Stimulated activated CD4-positive, alpha-beta T cell treated with anti-CD3 and anti-CD28 coated beads, TNF-alpha, amount 100 ng/mL, for 24 hours (primary cell): ENCODE measurements around the gene ARL14EP.

Source experiments
- DNase-seq, 3 experiments: peaks; one replicate each; pipeline ENCODE4 v3.0.0-alpha.2; 2020; ENCODE audit warnings: low read depth in 3 of 3

Gene ARL14EP

DNA sequence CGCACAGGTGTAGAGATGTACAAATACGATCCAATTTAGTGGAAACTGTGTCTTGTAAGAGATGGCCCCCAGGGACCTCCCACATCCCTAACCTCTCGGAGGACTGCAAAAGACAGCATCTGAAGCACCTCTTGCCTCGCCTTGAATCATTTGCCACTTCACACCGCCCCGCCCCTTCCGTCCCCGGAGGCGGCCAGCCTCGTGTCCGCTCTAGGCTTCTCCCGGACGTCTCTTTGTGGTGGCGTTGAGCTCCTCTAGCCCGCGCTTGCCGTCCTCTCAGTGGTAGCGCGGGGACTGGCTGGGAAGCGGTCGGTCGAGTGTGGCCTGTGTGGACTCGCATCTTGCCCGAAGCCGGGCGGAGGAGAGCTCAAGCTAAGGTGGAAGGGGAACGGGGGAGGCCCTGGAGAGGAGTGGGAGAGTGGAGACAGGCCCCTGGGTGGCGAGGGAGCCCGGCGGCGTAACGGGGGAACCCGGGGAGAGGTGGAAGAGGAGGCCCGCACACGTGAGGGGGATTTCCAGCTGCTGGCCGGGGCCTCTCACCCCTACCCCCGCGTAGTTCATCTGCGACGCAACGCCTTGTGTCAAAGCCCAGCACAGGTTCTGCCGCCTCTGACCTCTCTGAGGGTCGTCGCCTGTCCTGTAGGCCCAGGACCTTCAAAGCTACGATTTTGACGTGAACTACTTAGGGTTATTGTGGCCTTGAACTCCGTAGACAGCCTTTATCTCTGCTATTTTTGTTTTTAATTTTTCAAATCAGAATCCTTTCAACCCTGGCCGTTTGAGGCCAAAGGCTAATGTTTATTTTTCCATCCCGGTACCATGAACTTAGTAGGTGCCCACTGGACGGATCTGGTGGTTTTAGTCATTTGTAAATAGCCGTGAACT, at the start of gene ARL14EP:
TSS of gene ARL14EP (plus strand) at position 279 of the 885 bp plus-strand sequence. CDS start 7,845 bp downstream, outside the sequence.
- peak; percentile 81 to 91 (median 82) for DNase-seq

DNA sequence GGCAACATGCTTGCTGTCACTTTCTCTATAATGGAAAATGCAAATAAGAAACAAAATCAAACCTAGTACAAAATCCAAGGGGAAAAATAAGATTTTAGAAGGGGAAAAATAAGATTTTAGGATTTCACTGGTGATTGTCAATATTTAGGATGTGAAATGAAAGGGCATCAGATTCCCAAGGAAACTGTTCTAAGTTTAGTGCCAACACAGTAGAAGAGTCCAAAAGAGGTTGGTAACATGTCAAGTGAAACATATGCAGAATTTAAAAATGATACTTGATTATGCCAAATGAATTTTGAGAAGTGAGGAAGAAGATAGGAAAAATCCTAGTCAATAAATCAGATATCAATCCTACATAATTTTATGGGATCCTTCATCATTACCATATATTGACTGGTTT, 45.7 kb upstream of the ARL14EP start:
- no peak for DNase-seq

DNA sequence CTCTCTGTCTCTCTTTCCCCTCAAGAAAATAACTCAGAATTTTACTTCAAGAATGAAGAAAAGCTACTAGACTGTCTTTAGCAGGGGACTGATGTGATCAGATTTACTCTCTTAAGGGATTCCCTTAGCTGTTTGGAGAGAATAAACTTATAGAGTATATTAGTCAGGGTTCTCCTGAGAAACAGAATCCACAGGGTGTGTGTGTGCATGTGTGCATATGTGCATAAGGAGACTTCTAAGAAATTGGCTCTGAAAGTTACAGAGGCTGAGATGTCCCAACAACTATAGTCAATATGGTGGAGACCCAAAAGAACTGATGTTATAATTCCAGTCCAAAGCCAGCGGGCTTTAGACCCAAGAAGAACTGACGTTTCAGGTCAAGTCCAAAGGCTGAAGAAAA, 43.1 kb upstream of the ARL14EP start:
- DNase-seq, result no peak

DNA sequence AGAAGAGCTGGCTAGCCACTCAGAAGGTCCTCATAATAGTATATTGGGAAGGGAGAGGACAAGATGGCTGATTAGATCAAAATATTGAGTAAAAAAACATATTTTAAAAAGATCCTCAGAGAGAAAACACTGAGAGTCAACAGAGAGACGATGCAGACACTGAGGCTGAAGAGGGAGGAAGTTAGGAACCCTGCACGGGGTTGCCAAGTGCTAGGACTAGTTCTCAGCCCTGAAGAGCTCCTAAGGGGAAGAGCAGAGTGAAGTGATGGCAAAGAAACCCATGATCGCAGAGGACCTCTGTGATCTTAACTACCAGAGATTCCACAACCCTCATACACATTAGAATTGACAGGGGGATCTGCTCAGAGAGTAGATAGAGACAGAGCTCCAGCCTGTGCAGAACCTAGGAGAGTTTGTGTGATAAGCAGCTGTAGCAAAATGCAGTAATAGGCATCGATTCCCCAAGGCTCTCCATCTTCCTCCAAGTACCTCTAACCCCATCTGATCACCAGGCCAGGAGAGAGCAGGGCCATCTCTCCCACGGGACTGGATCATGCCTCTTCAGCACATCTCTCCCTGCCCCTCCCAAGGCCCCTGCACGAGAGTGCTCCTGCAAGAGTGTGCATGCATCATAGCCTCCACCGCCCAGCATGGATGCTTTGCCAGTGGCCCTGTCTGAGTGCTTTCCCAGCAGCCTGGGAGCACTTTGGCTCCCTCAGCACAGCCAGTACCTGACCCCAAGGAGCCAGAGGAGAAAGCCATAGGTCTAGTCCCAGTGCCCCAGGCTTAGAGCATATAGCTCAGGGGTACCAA, 41.2 kb upstream of the ARL14EP start:
- DNase-seq, result no peak

DNA sequence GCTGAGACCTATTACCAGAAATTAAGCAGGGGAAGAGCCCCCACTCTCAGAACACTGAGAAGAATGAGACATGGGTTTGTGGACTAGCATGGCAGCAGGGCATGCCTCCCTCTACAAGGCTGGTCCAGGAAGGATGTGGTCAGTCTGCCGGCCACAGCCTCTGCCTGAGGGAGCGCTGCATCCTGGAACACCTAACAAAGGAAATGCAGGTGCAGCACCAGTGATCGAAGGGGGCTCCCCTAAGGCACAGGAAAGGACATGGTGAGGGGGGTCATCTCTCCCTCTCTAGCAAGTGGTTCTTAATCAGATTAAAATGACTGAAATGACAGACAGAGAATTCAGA, 40.6 kb upstream of the ARL14EP start:
- no peak for DNase-seq

DNA sequence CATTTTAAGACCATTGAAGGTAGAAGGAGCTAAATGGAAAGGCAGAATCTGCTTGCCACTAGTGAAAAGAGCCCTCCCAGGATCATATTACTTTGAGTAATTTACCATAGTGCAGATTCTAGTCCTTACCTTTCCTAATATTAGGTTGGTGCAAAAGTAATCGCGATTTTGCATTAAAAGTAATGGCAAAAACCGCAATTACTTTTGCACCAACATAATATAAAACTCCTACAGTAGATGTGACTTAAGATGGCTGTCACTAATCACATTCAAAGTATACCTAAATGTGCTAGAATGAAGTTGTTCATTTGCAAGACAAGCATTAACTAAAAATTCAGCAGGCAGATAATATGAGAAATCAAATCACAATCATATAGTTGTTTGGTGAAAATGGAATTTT, 38.1 kb upstream of the ARL14EP start:
- DNase-seq, result no peak

DNA sequence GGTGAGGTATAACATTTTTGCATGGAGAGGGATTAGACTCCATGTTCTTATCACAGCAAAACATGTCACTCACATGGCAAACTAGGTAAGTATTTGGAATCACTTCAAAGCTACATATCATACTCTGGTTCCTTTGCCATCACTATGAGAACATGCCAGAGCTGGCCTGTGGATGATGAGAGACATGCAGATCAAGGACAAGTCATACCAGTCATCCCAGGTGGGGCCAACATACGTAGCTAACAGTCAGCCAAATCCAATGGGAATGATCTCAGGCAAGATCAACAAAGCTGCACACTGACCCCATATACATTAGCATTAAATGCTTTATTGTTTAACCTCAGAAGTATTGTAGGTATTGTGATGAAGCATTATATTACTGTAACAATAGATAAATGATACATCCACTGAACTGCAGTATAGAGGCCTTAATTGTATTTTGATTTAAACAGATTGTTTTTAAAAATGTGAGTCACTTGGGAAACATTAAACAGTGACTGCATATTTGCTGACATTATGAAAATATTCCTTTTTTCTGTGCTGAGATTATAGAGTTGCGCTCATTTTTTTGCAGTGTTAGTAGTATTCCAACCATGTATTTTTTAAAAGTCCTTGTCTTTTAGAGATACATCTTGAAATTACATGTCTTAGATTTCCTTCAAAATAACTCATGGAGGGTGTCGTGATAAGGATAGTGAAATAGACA, 37.3 kb upstream of the ARL14EP start:
- DNase-seq, result no peak

DNA sequence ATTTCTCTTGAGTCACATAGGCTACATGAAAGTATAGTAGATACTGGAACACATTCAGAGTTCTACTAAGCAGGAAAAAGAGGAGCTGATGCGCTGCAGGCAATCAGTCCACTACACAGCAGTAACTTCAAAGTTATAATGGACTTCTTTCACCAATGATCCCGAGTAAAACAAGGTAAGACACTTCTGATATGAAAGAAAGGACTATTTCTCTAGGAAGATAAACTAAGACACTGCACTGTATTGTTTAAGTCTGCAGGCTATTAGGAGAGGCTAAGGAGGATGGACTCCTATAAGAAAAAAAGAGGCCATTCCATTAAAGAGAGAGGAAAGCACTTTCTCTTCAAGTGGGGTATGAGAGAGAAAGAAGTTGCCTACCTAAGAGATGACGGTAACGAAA, 31.6 kb upstream of the ARL14EP start:
- DNase-seq, result no peak

DNA sequence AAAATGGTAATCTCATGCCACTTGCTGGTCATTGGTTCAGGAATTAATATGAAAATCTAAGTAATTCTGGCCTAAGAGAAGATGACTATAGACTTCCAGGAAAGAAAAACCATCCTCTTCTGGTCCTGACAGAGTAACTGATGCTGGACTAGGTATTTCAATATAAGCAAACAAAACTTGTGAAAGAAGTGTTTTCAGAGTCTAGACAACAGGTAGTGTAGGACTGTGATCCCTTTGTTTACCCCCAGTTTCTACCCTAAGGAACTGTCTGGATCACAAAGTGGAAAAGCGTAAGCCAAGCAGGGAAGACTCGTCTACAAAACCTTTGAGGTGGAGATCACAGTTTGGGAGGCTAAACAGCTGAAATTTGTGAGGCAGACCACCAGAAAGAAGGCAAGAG, 30.4 kb upstream of the ARL14EP start:
- no peak for DNase-seq

DNA sequence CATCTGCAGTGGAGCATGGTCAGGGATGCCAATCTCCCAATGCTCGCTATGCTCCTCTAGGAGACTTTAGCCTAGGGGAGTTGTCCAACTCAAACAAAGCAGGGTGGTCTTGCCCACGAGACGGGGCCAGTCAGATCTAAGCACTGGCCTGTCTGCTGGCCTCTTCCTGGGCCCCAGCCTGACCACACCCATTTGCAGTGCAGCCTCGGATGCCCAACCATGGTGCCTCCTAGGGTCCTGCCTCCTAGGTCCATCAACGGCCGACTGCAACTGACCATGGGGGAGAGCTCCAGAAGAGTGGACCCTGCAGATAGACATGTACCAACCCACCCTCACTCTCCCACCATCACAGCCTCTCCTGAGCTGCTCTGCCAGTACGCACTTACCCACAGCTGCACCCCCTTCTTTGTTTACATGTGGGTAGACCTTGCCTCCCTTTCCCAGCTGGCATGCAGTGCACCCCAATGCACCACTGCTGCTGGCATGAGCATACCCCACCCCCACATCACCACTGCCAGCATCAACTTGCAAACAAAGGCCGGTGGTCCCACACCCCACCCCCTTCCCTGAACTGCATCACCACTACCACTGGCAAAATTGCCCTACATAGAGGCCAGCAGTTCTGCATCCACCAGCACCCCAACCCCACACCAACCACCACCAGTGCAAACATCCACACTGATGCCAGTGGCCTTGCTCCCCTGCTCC, 27.6 kb upstream of the ARL14EP start:
- DNase-seq, result no peak

DNA sequence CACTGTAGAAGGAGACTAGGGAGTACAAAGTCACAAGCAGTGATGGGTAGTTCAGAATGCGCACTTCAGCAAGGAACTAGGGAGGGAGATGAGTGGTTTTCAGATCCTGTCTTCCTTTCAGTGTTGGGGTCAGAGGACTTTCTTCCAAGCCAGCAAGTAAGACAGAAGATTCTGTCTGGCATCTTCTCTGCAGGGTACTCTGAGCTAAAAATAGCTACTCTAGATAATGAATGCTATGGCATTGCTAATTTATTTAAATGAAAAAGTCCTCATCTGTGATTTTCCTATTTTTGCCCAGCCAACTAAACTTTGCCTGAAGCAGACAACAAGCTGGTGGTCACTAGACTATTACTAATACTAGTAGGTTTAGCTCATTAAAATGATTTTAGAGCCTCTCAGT, 18.3 kb upstream of the ARL14EP start:
- DNase-seq, result no peak

DNA sequence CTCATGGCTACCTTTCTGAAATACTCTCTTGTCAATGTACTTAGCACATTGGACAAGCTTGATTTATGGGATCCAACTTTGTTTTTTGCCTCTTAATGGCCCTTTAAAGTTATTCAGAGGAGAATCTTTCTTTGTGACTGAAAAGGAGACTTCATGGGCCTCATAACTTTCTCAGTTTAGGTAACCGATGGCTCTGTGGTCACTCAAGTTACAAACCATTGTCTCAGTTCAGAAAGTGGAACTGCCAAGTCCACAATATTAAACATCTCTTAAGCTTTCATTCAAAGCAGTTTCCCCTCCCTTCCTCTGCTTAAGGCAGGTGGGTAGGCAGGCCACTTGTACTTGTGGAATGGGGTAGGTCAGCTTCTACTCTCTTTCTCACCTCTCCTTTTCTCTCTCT, 12.3 kb upstream of the ARL14EP start:
- DNase-seq, result no peak

DNA sequence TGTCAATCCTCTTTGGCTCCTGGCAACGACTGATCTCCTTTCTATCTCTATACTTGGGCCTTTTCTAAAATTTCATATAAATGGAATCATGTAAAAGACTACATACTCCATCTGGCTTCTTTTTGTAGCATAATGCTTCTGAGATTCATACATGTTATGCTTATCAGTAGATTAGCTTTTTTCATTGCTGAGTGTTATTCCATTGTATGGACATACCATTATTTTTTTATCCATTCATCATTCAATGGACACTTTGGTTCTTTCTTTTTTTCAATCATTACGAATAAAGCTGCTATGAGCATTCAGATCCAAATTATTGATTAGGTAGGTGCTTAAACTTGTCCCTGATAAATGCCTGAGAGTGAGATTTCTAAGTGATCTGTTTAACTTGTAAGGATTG, 11.7 kb upstream of the ARL14EP start:
- DNase-seq, result no peak

DNA sequence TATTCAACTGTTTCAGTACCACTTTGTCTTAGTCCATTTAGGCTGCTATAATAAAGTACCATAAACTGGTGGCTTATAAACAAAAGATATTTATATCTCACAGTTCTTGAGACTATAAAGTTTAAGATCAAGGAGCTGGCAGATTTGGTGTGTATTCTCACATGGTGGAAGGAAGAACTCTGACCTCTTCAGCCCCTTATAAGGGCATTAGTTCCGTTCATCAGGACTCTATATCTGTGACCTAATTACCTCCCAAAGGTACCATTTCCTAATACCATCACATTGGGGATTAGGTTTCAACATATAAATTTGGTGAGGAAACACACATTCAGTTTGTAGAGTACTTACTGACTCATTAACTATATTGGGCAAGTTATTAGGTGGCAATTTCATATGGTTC, 10.7 kb upstream of the ARL14EP start:
- no peak for DNase-seq

DNA sequence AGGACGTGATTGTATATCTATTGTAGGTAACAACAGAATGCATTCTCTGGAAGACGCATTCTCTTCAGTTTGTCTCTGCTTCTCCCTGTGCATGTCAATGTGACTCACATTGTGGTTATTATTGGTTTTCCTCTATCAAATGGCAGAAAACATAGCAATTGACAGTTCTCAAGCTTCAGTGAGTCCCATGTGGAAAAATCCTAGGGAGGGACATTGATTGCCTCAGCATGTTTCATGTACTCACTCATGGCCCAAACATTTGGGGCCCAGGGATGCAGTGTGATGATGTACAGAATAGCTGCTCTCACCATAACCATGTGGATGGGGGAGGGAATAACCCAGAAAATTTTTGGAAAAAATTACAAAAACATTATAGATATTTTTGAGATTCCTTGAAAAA, 9.3 kb upstream of the ARL14EP start:
- DNase-seq, result no peak

DNA sequence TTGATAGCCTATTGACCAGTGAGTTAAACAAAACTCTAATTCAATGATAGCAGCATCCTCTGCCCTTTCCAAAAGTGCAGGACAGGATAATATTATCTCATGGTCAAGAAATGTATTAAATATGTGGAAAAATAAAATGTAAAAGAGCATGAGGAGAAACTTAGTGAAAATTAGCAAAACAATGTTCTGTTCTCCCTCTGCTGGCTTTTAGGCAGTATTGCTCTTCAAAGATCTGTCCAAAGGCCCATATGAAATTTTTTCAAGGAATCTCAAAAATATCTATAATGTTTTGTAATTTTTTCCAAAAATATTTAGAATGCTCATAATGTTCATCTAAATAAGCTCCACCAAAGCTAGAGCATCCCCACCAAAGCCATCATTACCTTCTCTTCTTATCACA, 8.3 kb upstream of the ARL14EP start:
- no peak for DNase-seq

DNA sequence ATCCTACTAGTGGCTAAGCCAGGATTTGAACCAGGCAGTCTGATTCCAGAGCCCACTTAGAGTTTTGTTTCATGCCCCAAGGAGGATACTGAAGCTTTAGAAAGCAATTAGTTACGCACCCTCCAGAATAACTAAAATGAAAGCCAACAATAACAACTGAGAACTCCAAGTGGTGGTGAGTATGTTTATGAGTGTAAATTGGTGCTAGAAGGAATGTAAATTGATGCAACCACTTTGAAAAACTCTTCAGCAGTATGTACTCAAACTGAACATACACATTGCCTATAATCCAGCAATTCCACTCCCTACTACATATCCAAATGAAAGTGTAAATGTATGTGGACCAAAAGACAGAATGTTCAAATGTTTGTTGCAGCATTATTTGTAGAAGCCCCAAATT, 6.7 kb upstream of the ARL14EP start:
- DNase-seq, result no peak

DNA sequence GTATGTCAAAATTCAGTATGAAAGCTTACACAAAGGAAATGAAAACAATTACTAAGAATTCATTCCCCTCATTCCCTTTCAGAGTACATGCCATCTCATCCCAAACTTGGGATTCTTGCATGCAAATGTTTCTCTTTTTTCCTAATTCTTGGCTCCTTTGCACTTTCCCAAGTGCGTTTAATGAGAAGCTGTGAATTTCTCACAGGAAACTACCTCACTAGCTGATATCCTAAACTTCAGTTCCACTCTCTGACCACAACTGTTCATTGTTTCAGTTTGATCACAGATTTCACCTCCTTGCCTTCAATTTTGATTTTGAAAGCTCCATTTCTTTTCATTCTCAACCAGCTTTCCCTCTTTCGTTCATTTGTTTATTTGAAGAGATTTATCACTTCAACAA, 5.9 kb upstream of the ARL14EP start:
- no peak for DNase-seq

DNA sequence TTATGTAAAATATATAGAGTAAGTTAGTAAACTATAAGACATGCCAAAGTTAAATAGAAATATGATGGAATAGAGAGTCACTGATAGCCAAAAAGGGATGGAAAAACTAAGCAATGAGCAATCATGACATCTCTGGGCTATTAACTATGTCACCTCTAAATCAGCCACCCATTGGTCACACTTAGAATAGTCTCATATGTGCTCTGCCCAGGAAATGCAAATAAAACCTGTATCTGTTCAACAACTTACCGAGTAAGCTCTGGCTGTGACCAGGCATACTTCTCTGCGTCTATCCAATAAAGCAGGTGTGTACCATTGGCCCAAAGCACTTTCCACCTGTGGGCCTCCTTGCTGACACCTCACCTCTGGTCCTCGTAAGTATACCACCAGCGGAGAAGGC, 1.6 kb upstream of the ARL14EP start:
- DNase-seq, result no peak

DNA sequence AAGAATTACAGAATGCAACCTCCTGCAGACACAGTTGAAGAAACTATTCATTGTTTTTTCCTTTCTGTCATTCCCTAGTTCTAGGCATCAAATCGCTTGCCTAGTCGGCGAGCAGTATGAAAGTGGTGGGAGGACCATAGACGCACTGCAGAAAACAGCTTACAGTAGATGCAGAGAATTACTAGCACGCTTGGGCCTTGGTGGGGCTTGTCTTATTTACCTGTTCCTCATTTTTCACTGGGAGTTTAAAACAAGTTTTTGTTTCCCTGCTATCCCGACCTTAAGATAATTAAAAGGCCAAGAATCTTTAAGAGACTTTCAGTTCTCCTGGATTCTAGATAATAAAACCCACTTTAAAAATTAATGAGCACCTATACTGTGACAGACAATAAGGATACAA, 713 bp upstream of the ARL14EP start:
- DNase-seq, result no peak

DNA sequence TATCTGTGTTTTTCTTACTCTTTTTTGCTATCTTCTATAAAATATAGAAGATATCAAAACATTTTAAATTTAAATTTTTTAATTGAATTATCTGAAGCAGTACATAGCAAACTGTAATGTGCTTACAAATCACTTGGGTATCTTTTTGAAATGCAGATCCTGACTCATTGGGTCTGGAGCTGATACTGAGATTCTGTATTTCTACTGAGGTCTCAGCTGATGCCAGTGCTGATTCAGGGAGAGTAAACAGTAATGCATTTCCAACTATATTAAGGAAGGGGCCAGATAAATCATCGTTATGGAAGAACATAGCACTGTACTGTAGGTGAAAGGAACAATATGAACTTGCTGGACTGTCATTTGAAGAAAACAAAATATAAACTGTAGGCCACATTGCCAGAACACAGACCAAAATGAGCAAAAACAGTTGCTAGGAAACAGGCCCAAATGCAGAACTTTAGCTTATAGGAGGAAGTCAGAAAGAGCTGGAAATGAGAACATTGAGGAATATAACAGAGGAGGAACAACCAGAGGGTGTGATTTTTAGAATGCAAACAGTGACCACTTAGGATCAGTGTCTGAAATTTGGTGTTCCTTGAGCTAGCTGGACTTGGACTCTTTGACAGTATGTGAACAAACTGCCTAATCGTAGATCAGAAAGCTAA, 3.3 kb downstream of the ARL14EP start:
- no peak for DNase-seq
